Fibroblast of pulmonary artery (primary cell): ENCODE measurements around the gene SLC19A1.
"Not testable (repeated sequence)": the region's sequence is repeated elsewhere in the genome, so short reads cannot be mapped to it uniquely, and the experiment has no call there.

ENCODE experiments used
- DNase-seq: peaks from one replicate; pipeline ENCODE4 v3.0.0-alpha.2; 2010; ENCODE audit warnings: low read depth
- H3K4me3 ChIP-seq: replicated peaks from 2 replicates; pipeline ENCODE4 v1.5.1; 2011; ENCODE audit warnings: low read depth, mild to moderate bottlenecking, control low read depth, low read length, moderate library complexity
- TF ChIP-seq, protein P1 (sequence below): IDR thresholded peaks from 2 replicates; pipeline ENCODE4 v1.5.1; 2011; ENCODE audit warnings: mild to moderate bottlenecking, control low read depth, low read length, inconsistent platforms; ENCODE audit errors: missing control alignments

The SLC19A1 gene

DNA sequence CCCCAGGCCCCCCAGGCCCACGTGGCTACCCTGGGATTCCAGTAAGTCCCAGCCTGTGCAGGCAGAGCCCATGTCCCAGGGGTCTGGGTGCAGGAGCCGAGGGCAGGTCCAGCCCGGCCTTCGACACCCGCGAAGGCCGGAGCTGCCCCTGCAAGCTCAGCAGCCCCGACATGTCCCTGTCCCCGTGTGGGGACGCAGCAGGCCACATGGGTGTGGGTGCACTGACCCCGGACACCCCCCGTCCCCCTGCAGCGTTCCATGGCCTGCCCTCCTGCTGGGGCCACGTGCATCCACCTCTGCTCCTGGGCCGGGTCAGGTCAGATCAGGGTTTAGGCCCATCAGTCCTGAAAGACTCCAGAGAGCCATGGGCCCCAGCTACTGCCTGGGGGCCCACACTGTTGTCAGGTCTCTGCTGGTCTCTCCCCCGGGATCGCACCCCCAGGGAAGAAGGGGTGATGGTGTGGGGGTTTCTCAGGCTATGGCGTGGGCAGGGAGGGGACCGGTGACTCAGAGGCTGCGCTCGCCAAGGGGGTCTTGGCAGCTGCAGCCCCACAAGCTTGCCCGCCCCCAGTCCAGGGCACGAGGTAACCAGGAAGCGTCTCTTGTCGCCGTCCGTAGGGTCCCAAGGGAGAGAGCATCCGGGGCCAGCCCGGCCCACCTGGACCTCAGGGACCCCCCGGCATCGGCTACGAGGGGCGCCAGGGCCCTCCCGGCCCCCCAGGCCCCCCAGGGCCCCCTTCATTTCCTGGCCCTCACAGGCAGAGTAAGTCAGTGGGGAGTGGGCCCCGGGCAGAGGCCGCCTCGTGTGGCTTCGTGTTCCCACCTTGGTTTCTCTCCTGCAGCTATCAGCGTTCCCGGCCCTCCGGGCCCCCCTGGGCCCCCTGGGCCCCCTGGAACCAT is 37.5 kb downstream of the SLC19A1 start:
- H3K4me3 ChIP-seq = no peak overlapping the region
- TF ChIP-seq, protein P1, sequence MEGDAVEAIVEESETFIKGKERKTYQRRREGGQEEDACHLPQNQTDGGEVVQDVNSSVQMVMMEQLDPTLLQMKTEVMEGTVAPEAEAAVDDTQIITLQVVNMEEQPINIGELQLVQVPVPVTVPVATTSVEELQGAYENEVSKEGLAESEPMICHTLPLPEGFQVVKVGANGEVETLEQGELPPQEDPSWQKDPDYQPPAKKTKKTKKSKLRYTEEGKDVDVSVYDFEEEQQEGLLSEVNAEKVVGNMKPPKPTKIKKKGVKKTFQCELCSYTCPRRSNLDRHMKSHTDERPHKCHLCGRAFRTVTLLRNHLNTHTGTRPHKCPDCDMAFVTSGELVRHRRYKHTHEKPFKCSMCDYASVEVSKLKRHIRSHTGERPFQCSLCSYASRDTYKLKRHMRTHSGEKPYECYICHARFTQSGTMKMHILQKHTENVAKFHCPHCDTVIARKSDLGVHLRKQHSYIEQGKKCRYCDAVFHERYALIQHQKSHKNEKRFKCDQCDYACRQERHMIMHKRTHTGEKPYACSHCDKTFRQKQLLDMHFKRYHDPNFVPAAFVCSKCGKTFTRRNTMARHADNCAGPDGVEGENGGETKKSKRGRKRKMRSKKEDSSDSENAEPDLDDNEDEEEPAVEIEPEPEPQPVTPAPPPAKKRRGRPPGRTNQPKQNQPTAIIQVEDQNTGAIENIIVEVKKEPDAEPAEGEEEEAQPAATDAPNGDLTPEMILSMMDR = no peak
- no peak for DNase-seq

- no peak for DNase-seq
- no peak overlapping the region for H3K4me3 ChIP-seq
- TF ChIP-seq, protein P1 = no peak
These were observed 38.2 kb downstream of the SLC19A1 start for GRCh38 chr21:45504021-45504515.

- H3K4me3 ChIP-seq, DNase-seq: not testable (repeated sequence)
These were observed 39.0 kb downstream of the SLC19A1 start for GRCh38 chr21:45503226-45503625.

DNA sequence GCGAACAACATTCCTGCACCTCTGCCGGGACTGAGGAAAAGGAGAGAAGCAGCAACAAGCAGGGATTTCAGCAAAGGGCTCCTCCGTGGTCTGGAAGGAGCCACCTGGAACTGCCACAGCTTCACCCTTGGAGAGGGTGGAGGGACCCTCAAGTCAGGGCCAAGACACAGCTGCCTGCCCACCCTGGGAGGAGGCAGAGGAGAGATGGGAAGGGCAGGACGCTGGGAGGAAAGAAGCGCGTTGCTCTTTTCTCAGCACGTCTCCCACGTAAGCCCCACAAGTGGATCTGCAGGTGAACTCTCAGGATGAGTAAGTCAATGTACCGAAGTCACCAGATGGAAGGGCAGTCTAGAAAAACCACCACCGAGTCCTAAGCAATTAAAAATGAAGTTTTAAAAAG is 39.6 kb downstream of the SLC19A1 start:
- no peak for DNase-seq
- H3K4me3 ChIP-seq = no peak overlapping the region
- TF ChIP-seq, protein P1 = no peak

- DNase-seq = no peak
- no peak overlapping the region for H3K4me3 ChIP-seq
- TF ChIP-seq, protein P1 = no peak
These were observed 40.3 kb downstream of the SLC19A1 start for GRCh38 chr21:45502006-45502345.

GRCh38 chr21:45501081-45502005 is 40.9 kb downstream of the SLC19A1 start:
- DNase-seq = not testable (repeated sequence)

GRCh38 chr21:45499970-45500577 is 42.2 kb downstream of the SLC19A1 start:
- DNase-seq = no peak
- TF ChIP-seq, protein P1 = no peak

More at GRCh38 chr21:45501081-45502005, 40.9 kb downstream of the SLC19A1 start:
- H3K4me3 ChIP-seq = not testable (repeated sequence)

More at GRCh38 chr21:45499970-45500577, 42.2 kb downstream of the SLC19A1 start:
- H3K4me3 ChIP-seq = no peak overlapping the region
